Heart left ventricle (tissue), 13 donors: ENCODE data around the gene SNORC.

ENCODE experiments used
- POLR2A ChIP-seq, 2 donors: fragments of 450-650 bp; IDR thresholded peaks; one replicate each; pipeline ENCODE4 v1.6.1; 2017; ENCODE audit warnings: antibody characterized with exemption in 2 of 2, mild to moderate bottlenecking in 2 of 2, moderate library complexity in 2 of 2
- TF ChIP-seq, protein P1 (sequence below), 12 donors: fragments of 200-600 bp; sonication (generic) in 4 of 12; IDR thresholded peaks; one replicate each; pipeline versions ENCODE4 v1.5.0 to v1.8.0; 2018 to 2022; ENCODE audit warnings: antibody characterized with exemption in 12 of 12, mild to moderate bottlenecking in 5 of 12
- donor health status: ischemic (EF 13 %, LVEDD 7.1; RV severe dilation, severe dysfunction).
- donor health status: DM: no; HTN: yes; CAD: no.
- donor health status: DM: no; HTN: no; CAD: no.
- donor health status: ischemic (EF 25% LVEDD 6.9; RV normal size, moderate dysfunction).
- donor health status: ischemic (EF 25% LVEDD 5.7; RV mildly dilated, moderate dysfunction).
- donor health status: ischemic (EF 35%, LVEDD 5.7; RV mildly dilated, moderate dysfunction).
- donor health status: nonischemic (EF 11% LVEDD 7.7; RV severe dilation, severe dysfunction).
- donor health status: DM: yes; HTN: yes; CAD: no.
- donor health status: PGD.
- donor health status: ischemic (EF 29% LVEDD 5.4; RV normal size, mild dysfunction).
- donor health status: nonischemic (EF 23%, LVEDD 6.1; RV moderate dilation, normal function).

DNA sequence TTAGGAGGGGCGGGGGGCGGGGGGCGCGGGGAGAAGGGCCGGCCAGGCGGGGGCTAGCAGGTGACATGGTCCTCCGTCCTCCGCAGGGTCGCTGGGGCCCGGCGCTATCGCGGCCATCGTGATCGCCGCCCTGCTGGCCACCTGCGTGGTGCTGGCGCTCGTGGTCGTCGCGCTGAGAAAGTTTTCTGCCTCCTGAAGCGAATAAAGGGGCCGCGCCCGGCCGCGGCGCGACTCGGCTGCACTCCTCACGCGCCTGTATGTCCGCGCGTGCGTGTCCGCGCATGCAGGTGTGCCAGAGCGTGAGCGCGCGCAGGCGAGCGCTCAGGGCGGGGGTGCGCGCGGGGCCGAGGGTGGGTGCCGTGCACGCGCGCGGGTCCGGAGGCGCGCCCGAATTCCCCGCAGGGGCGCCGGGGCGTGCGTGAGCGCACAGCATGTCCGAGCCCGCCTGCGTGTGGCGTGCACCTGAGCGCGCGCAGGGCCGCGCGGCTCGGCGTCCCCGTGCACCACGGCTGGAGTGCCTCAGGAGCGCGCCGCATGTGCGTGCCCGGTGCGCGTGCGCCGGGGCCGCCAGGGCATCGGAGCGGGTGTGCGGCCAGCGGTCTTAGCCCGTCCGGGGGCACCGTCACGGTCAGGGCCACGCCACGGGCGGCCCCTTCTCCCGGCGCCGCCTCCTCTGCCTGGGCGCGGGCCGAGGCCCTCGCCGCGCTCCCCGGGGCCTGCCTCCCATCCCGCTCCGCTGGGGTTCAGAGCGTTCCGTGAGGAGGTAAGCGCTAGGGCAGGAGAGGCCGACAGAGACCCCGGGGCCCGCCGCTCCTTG is 6.3 kb downstream of the SNORC start:
- TF ChIP-seq, protein P1, sequence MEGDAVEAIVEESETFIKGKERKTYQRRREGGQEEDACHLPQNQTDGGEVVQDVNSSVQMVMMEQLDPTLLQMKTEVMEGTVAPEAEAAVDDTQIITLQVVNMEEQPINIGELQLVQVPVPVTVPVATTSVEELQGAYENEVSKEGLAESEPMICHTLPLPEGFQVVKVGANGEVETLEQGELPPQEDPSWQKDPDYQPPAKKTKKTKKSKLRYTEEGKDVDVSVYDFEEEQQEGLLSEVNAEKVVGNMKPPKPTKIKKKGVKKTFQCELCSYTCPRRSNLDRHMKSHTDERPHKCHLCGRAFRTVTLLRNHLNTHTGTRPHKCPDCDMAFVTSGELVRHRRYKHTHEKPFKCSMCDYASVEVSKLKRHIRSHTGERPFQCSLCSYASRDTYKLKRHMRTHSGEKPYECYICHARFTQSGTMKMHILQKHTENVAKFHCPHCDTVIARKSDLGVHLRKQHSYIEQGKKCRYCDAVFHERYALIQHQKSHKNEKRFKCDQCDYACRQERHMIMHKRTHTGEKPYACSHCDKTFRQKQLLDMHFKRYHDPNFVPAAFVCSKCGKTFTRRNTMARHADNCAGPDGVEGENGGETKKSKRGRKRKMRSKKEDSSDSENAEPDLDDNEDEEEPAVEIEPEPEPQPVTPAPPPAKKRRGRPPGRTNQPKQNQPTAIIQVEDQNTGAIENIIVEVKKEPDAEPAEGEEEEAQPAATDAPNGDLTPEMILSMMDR (IDR thresholded peaks at IDR 0.05): peak in 1 of 12 donors; percentile 9
- TF ChIP-seq POLR2A (IDR thresholded peaks at IDR 0.05): no peak
